ENCODE measurements around the gene APBB1. TPM values are rescaled to one million over a fixed set of nuclear protein-coding genes. Genes with fewer than 3 reads are reported as not detected.

APBB1 gene
- polyA plus RNA-seq, 1 experiment: 62.5 TPM

GRCh38 chr11:6387811-6388599 lies 30.9 kb downstream of the APBB1 start:
- ChIA-PET POLR2A (interaction anchor here (0.6 kb wide), 1 partner anchor 18 kb away, joined by 3 read pairs; no protein-coding TSS in a partner anchor), CTCF (interaction anchor here (1.5 to 7.0 kb wide), 5 partner anchors 9 to 56 kb away, joined by 6 to 35 read pairs (median 8); partner anchors contain the start of gene HPX)
- no peak for DNase-seq (ENCODE audit: low read depth)
- no peak for TF ChIP-seq CTCF (IDR thresholded peaks at IDR 0.05; ENCODE audit: insufficient read depth, low read depth, low read length)
- H3K27me3 ChIP-seq (ENCODE audit: control insufficient read depth, insufficient read depth, low read length): 0 out of 2 replicates have a peak, but pooled peaks cover 2% of the 10 kb centered on the region
- H3K4me3 ChIP-seq (ENCODE audit: low read depth, low read length): no peak overlapping the region
- no peaks in the 10 kb centered on the region; the same call in 1 of the 2 replicates for H3K36me3 ChIP-seq (ENCODE audit: control insufficient read depth, insufficient read depth, low read length)

GRCh38 chr11:6385046-6385777 lies 33.7 kb downstream of the APBB1 start:
- CTCF ChIA-PET: interaction anchor here (1.1 to 11.9 kb wide), 3 partner anchors 10 to 121 kb away, joined by 3 to 376 read pairs (median 3); partner anchors contain the start of gene HPX
- POLR2A ChIA-PET: no interaction called here
- Histone ChIP-seq H3K4me3 (ENCODE audit: low read depth, low read length) (no peak overlapping the region), H3K36me3 (ENCODE audit: control insufficient read depth, insufficient read depth, low read length) (no peaks in the 10 kb centered on the region), H3K27me3 (ENCODE audit: control insufficient read depth, insufficient read depth, low read length) (0 out of 2 replicates have a peak, but pooled peaks cover 2% of the 10 kb centered on the region)
- no peak for TF ChIP-seq CTCF (IDR thresholded peaks at IDR 0.05; ENCODE audit: insufficient read depth, low read depth, low read length)
- DNase-seq (ENCODE audit: low read depth): no peak

- no peak for DNase-seq (ENCODE audit: low read depth)
- no peak for TF ChIP-seq CTCF (IDR thresholded peaks at IDR 0.05; ENCODE audit: insufficient read depth, low read depth, low read length)
- POLR2A ChIA-PET: interaction anchor here (0.6 to 1.1 kb wide), 2 partner anchors 65 to 279 kb away, joined by 4 to 5 read pairs; no protein-coding TSS in a partner anchor
Measured at GRCh38 chr11:6378640-6378989, 40.3 kb downstream of the APBB1 start.

GRCh38 chr11:6377902-6378639 lies 40.8 kb downstream of the APBB1 start:
- CTCF ChIA-PET: interaction anchor here (0.5 to 11.9 kb wide), 34 partner anchors 10 to 381 kb away, joined by 3 to 376 read pairs (median 5); partner anchors contain the start of genes ARFIP2, HPX, SMPD1 and TIMM10B
- POLR2A ChIA-PET: no interaction called here
- H3K4me3 ChIP-seq (ENCODE audit: low read depth, low read length): no peak overlapping the region
- no peaks in the 10 kb centered on the region; the same call in none of the 2 replicates for H3K27me3 ChIP-seq (ENCODE audit: control insufficient read depth, insufficient read depth, low read length)
- no peaks in the 10 kb centered on the region for H3K36me3 ChIP-seq (ENCODE audit: control insufficient read depth, insufficient read depth, low read length)
- no peak for TF ChIP-seq CTCF (IDR thresholded peaks at IDR 0.05; ENCODE audit: insufficient read depth, low read depth, low read length)
- no peak for DNase-seq (ENCODE audit: low read depth)

More at GRCh38 chr11:6378640-6378989, 40.3 kb downstream of the APBB1 start:
- H3K4me3 ChIP-seq (ENCODE audit: low read depth, low read length): no peak overlapping the region
- CTCF ChIA-PET: interaction anchor here (0.5 to 11.9 kb wide), 54 partner anchors 9 to 388 kb away, joined by 3 to 376 read pairs (median 4); partner anchors contain the start of genes ARFIP2, DNHD1, HPX and MRPL17
- no peaks in the 10 kb centered on the region; the same call in 1 of the 2 replicates for H3K27me3 ChIP-seq (ENCODE audit: control insufficient read depth, insufficient read depth, low read length)
- H3K36me3 ChIP-seq (ENCODE audit: control insufficient read depth, insufficient read depth, low read length): no peaks in the 10 kb centered on the region

Data from BJ (cell line).